HG02759 (cell line): ENCODE results near the gene RNF144A.

ENCODE experiments used
- ATAC-seq: cut with Tn5 transposase; IDR thresholded peaks from one replicate; pipeline ENCODE4 v1.9.1; 2021; ENCODE audit warnings: mild to moderate bottlenecking, moderate library complexity; ENCODE audit not compliant: unreplicated experiment

The RNF144A gene

GRCh38 chr2:6968319-6969100 is 51.3 kb downstream of the RNF144A start:
- ATAC-seq: no peak

DNA sequence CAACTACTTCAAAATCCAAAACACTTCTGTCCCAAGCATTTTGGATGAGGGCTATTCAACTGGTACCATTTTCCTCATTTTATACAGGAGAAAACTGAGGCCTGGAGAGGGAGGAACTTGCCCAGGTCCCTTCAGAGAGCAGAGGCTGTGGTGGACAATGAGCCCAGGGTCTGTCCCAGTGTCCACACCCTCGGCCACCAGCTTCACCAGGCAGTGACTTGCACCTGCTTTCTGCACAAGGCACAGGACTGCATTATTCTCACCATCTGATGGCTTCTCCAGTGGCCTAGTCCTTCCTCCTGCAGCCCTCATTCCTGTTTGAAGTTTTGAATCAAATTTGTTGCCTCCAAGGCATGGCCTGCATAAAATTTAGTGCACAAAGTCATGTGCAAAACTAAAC is 53.3 kb downstream of the RNF144A start:
- no peak for ATAC-seq

GRCh38 chr2:6970976-6971480 is 53.8 kb downstream of the RNF144A start:
- no peak for ATAC-seq

DNA sequence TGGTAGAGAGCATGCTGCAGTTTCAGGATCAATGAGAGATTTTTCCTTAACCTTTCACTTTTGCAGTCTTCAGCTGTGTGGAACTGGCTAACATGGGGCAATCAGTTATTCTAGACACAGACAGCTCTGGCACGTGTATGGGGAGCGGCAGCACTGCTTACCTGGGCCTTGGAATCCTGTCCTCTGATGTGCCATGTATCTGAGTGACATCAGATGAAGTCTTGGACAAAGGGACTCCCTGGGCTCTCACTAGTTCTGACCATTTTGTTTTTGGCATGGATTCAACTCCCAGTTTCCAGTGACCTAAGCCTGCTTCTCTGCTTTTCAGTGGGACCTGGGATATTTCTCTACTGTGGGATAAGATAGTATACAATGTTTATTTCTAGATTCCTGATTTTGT is 54.3 kb downstream of the RNF144A start:
- no peak for ATAC-seq

DNA sequence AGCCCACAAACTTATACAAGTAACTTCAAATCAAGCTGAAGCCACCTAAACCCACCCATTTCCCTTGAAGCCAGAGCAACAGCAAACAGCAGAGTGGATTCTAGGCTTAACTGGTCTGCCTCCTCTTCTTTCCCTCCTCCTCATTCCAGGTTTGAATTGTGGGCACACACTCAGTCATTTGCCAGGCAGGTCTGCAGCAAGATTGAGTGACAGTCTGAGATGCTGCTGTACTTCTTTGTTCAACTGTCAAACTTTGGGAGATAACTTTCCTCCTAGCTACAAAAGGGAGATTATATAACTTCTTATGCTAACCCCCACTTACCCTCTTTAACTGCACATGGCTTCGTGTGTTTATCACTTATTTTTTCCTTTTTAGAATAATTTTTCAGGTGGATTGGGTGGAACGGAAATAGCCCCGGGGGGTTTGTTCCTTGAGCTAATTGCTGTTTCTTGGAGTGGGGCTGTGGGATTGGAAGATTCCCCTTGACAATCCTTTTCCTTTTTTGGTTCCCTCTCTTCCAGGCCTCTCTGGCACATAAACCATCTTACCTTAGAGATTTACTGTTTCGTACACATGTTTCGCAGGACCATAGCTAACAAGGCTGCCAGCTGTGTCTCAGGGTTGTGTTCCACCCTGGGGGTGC is 55.0 kb downstream of the RNF144A start:
- no peak for ATAC-seq

DNA sequence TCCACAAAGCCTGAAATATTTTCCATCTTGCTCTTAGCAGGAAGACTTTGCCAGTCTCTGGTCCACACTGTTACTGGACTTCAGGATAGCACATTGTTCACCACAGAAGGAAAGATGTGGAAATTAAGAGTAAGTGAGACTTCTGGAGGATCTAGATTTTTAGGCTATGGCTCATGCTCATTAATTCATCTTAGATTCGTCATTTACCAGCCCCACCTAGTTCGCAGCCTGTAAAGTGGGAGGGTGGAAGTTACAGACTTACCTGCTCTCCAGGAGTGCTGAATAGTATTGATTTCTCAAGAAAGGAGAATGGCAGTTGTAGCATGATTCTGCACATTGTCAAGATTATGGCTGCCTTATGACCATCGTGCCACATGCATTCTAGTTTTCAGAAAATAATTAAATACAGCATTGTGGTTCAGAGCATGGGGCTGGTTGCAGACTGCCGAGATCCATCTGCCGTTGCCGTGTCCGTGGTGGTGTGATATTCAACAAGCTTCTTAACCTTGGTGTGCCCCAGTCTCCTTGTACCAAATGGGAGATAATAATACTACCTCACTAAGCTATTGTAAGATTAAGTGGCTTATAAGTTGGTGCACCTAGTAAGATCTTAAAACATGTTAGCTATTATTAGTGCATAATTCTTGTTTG is 56.8 kb downstream of the RNF144A start:
- ATAC-seq: no peak

DNA sequence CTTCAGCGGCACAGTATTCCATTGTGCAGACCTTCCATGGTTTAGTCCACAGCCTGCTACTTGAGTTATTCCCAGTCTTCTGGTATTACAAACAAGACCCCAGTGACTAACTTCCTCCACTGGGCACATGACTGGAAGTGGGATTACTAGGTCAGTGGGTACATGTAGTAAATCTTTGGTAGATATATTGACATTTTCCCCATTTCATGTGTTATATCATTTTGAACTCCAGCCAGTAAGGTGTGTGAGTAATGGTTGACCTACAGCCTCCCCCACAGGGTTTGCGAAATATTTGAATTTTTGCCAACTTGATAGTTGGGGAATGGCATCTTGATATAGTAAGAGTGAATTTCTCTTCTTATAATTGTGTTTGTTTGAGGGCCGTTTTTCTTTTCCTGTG is 58.8 kb downstream of the RNF144A start:
- no peak for ATAC-seq

DNA sequence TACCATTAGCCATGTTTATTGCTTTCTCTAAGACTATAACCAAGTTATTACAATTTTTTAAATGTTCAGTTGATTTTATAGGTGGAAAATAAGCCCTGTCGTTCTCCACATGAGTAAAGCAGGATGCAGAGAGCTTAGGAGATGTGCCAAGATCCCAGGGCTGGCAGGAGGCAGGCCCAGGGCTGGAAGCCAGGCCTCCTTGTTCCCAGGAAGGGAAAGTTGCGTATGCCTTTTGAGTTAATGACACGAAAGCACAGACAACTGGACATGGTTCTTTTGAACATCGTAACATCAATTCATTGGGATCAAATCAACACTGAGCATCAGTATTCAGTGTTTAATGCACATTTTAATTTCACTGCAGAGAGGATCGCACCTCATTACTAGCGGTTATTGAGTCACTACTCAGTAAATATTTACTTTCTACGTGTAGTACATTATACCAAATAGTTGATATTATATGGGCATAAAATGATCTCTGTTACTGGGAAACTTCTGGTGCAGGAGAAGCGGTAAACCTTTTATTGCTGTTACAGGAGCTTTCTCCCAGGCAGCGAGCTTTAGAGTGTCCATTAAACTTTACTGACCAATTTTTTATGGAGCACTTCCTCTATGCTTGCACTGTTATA is 60.0 kb downstream of the RNF144A start:
- ATAC-seq: no peak

GRCh38 chr2:6977786-6978185 is 60.6 kb downstream of the RNF144A start:
- no peak for ATAC-seq

GRCh38 chr2:6978991-6979390 is 61.8 kb downstream of the RNF144A start:
- no peak for ATAC-seq

GRCh38 chr2:6982449-6982848 is 65.2 kb downstream of the RNF144A start:
- ATAC-seq: no peak

GRCh38 chr2:6982934-6983589 is 65.8 kb downstream of the RNF144A start:
- no peak for ATAC-seq

DNA sequence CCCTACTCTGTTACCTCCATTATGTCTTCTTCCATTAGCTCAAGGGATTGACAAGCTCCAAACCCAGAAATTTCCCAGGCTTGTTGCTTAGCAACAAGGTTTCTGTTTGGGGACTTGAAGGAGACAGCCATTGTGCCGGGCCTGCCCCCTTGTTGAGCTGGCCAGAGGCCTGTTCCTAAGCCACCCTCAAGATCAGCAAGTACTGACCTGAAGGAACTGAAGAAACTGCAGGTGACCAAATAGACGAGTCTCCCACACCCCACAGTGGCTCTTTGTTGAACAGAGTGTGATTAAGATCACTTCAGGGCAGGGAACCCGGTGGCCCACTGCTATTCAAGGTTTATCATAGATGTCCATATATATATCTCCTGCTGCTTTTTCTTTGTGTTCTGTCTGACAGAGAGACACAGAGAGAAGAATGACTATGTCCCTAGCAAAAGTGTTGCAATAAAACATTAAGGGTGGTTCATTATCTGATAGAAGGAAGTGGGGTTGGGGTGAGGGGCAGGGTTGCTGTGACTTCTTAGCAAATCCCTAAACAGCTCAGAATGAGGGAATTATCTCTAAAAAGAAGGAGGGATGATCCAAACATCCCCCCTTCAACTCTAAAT is 69.2 kb downstream of the RNF144A start:
- ATAC-seq: no peak

GRCh38 chr2:6986912-6987361 is 69.7 kb downstream of the RNF144A start:
- ATAC-seq: no peak

GRCh38 chr2:6990871-6991270 is 73.7 kb downstream of the RNF144A start:
- no peak for ATAC-seq

DNA sequence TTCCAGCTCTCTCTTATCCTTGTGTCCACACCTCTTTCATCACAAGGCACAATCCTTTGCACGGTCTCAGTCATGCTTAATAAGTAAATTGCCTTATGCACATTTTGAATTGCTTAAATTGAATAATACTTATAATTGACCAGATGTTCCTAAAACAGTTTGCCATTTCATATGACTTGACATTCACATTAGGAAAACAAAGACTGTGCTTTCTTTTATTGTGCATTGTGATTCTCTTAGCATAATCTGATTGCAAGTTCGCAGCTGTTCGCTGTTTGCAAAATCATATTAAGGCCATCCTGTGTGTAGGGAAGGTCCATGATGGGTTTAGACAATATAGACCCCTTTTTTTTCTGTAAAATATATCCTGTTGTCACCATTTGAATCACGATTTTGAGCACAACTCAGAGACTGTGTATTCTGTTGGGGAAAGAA is 75.6 kb downstream of the RNF144A start:
- no peak for ATAC-seq

DNA sequence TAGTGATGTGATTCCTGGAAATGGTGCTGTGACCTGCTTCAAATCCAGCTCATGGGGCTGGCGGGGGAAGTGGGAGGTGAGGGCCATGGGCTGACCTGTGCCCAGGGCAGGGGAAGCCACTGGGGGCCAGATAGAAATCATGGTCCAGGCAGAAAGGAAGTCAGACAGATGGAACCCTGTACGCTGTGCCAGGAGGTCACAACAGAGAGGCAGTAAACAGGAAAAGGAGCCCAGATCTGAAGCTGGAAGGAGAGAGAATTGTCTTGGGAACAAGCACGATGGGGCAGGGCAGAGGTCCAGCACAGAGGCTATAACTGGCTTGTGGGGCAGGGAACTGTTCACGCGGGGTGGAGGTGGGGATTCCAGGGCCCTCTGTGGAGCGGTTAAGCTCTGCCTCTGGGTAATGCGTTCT is 76.0 kb downstream of the RNF144A start:
- no peak for ATAC-seq

DNA sequence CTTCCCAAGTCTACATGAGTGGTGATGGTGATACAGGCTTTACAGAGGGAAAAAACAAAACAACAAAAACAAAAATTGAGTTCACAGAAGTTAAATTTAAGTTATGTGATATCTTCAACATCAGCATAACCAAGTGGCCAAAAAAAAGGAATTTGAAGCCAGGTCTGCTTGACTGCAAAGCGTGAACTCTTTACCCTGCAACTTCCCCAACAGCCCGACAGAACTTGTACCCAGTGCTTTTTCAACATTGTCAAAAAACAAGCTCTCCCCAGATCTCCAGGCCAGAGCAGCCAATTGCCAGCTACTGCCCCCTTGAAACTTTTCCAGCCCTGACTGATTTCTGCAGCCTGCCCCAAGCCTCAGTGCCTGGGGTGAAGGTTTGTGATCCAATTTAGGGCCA is 76.7 kb downstream of the RNF144A start:
- ATAC-seq: no peak

GRCh38 chr2:6994536-6995128 is 77.4 kb downstream of the RNF144A start:
- ATAC-seq: no peak
